Nucleus accumbens (tissue), 56 donors: ENCODE measurements around the gene PEAR1.

ENCODE experiments used
- DNase-seq, 56 donors: peaks; one replicate each; lab custom pipeline; 2025; lab: John Stamatoyannopoulos, UW

Gene PEAR1

GRCh38 chr1:156951371-156951770, 57.9 kb downstream of the PEAR1 start:
- DNase-seq = no peak

- DNase-seq = no peak
These were observed 60.1 kb downstream of the PEAR1 start for GRCh38 chr1:156953571-156953970.

- DNase-seq = no peak
These were observed 62.8 kb downstream of the PEAR1 start for GRCh38 chr1:156956333-156956732.

GRCh38 chr1:156957634-156958033, 64.1 kb downstream of the PEAR1 start:
- DNase-seq = no peak

- no peak for DNase-seq
These were observed 64.8 kb downstream of the PEAR1 start for GRCh38 chr1:156958247-156958714.

GRCh38 chr1:156959414-156959813, 65.9 kb downstream of the PEAR1 start:
- no peak for DNase-seq

- DNase-seq = no peak
These were observed 66.4 kb downstream of the PEAR1 start for GRCh38 chr1:156959925-156960324.

GRCh38 chr1:156961709-156962108, 68.2 kb downstream of the PEAR1 start:
- DNase-seq = no peak

- DNase-seq = peak in 1 of 56 donors; percentile 3
These were observed 70.1 kb downstream of the PEAR1 start for GRCh38 chr1:156963621-156964020.

- DNase-seq = no peak
These were observed 70.9 kb downstream of the PEAR1 start for GRCh38 chr1:156964441-156964840.
